OCI-LY1 (cell line): Measurements from ENCODE around the gene HGS.

Source experiments
- H2AFZ ChIP-seq: fragments of 200-600 bp; sonication (generic), shearing (Covaris generic); 2 replicates; pipeline ENCODE4 v1.6.0; 2014; ENCODE audit warnings: antibody characterized with exemption, mild to moderate bottlenecking, low read length
- H3F3A ChIP-seq: fragments of 200-600 bp; sonication (generic), shearing (Covaris generic); 2 replicates; pipeline ENCODE4 v1.6.0; 2014; ENCODE audit warnings: mild to moderate bottlenecking, antibody characterized with exemption, low read length, moderate library complexity; ENCODE audit not compliant: insufficient read depth
- H3K27ac ChIP-seq: fragments of 200-600 bp; sonication (generic); 2 replicates; pipeline ENCODE4 v1.5.1; 2014; ENCODE audit warnings: low read length, mixed run types, mild to moderate bottlenecking, low read depth; ENCODE audit not compliant: poor library complexity, severe bottlenecking
- H3K27me3 ChIP-seq: fragments of 200-600 bp; sonication (generic); 2 replicates; pipeline ENCODE4 v1.6.0; 2014; ENCODE audit warnings: antibody characterized with exemption, mild to moderate bottlenecking, low read length, moderate library complexity; ENCODE audit not compliant: insufficient read depth
- H3K36me3 ChIP-seq: fragments of 200-600 bp; sonication (generic); 2 replicates; pipeline ENCODE4 v1.6.1; 2014; ENCODE audit warnings: mild to moderate bottlenecking, antibody characterized with exemption, low read length, moderate library complexity, mixed read lengths; ENCODE audit not compliant: insufficient read depth
- H3K4me1 ChIP-seq: fragments of 200-600 bp; sonication (generic); 2 replicates; pipeline ENCODE4 v1.5.1; 2014; ENCODE audit warnings: mild to moderate bottlenecking, low read length, moderate library complexity; ENCODE audit not compliant: insufficient read depth, severe bottlenecking
- H3K4me2 ChIP-seq: fragments of 200-600 bp; sonication (generic), shearing (Covaris generic); 2 replicates; pipeline ENCODE4 v1.6.1; 2014; ENCODE audit warnings: low read length
- H3K4me3 ChIP-seq: fragments of 200-600 bp; sonication (generic); 2 replicates; pipeline ENCODE4 v1.5.1; 2014; ENCODE audit warnings: low read length, low read depth, mild to moderate bottlenecking, mixed read lengths; ENCODE audit not compliant: poor library complexity, severe bottlenecking
- H3K79me2 ChIP-seq: fragments of 200-600 bp; shearing (Covaris generic); 2 replicates; pipeline ENCODE4 v1.6.1; 2016; ENCODE audit warnings: mixed run types, low read length, mixed read lengths; ENCODE audit not compliant: insufficient read depth
- H3K9ac ChIP-seq: fragments of 200-600 bp; sonication (generic), shearing (Covaris generic); 2 replicates; pipeline ENCODE4 v1.6.1; 2014; ENCODE audit warnings: mild to moderate bottlenecking, low read length, mixed read lengths
- H3K9me2 ChIP-seq: fragments of 200-600 bp; sonication (generic), shearing (Covaris generic); 2 replicates; pipeline ENCODE4 v1.6.1; 2014; ENCODE audit warnings: low read depth, mild to moderate bottlenecking, low read length, mixed read lengths
- H3K9me3 ChIP-seq: fragments of 200-600 bp; shearing (Covaris generic); 2 replicates; pipeline ENCODE4 v1.6.1; 2014; ENCODE audit warnings: low read length, mixed read lengths
- H4K20me1 ChIP-seq: fragments of 200-600 bp; sonication (generic), shearing (Covaris generic); 2 replicates; pipeline ENCODE4 v1.6.0; 2016; ENCODE audit warnings: mild to moderate bottlenecking, low read length; ENCODE audit not compliant: insufficient read depth
- EZH2 ChIP-seq: fragments of 200-600 bp; sonication (generic), shearing (Covaris generic); IDR thresholded peaks from 2 replicates; pipeline ENCODE4 v1.8.0; 2017; ENCODE audit warnings: borderline replicate concordance, mixed run types, mild to moderate bottlenecking, antibody characterized with exemption, low read length, moderate library complexity, mixed read lengths
- TF ChIP-seq, protein P1 (sequence below): fragments of 200-600 bp; sonication (generic), shearing (Covaris generic); IDR thresholded peaks from 2 replicates; pipeline ENCODE4 v1.5.1; 2017; ENCODE audit warnings: mild to moderate bottlenecking, antibody characterized with exemption, low read length, moderate library complexity, mixed read lengths

HGS gene

GRCh38 chr17:81635973-81636504 lies 47.8 kb upstream of the HGS start:
- H3F3A ChIP-seq = no peaks in the 10 kb centered on the region
- no peaks in the 10 kb centered on the region for H4K20me1 ChIP-seq

DNA sequence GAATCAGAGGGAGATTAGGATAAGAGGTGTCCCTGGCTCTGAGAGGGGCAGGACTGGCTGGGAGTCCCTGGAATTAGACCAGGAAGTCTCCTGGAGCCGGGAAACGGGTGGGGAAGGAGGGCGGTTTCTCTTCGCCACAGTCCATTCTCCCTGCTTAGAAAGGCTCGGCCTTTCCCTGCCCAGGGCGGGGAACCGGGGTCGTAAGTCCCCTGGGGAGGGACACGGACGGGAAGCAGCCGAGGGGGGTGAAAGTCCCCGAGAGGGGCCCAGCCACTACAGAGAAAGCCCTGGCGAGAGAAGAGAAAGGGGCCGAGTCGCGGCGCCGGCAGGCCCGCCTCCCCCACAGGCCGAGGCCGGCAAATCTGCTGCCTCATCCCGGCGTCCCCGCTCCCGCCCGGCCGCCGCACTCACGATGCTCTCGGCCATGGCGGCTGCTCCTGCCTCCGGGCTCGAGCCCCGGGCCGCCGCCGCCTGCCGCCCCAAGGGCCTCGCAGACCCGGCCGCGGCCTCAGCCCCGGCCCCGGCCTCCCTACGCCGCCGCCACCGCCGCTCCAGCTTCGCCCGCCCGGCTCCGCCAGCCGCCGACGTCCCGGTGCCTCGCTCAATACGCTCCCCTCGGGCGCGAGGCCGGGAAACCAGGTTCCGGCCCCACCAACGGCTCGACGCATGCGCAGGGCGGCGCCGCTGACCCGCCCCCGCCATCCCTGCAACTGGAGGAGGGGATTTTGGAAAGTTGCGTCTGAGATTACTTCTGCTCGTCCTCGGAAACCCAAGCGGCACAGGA lies 47.1 kb upstream of the HGS start, which contains the start of the genes NPLOC4 and TSPAN10:
Gene NPLOC4, minus strand, starts transcription at position 608 of the 784 bp plus-strand sequence. Its CDS starts 182 bp downstream, at position 426.
Gene TSPAN10, plus strand, starts transcription at position 692 of the 784 bp plus-strand sequence. CDS start 5,217 bp downstream, outside the sequence.
- no peaks in the 10 kb centered on the region for H3F3A ChIP-seq
- H3K9me3 ChIP-seq = no peaks in the 10 kb centered on the region
- H4K20me1 ChIP-seq = no peaks in the 10 kb centered on the region
- peak within 1 kb of the TSS; percentile 98 for H3K4me3 ChIP-seq
- H3K9me2 ChIP-seq = no peaks in the 10 kb centered on the region
- peaks cover 24% of the 10 kb centered on the region for H3K4me1 ChIP-seq
- H3K79me2 ChIP-seq = peaks cover 43% of the 10 kb centered on the region
- peak within 1 kb of the TSS; percentile 88 for H3K27ac ChIP-seq
- peak within 1 kb of the TSS; percentile 97 for H3K9ac ChIP-seq
- H3K36me3 ChIP-seq = peaks cover 22% of the 10 kb centered on the region
- TF ChIP-seq EZH2 = no peak
- TF ChIP-seq, protein P1, sequence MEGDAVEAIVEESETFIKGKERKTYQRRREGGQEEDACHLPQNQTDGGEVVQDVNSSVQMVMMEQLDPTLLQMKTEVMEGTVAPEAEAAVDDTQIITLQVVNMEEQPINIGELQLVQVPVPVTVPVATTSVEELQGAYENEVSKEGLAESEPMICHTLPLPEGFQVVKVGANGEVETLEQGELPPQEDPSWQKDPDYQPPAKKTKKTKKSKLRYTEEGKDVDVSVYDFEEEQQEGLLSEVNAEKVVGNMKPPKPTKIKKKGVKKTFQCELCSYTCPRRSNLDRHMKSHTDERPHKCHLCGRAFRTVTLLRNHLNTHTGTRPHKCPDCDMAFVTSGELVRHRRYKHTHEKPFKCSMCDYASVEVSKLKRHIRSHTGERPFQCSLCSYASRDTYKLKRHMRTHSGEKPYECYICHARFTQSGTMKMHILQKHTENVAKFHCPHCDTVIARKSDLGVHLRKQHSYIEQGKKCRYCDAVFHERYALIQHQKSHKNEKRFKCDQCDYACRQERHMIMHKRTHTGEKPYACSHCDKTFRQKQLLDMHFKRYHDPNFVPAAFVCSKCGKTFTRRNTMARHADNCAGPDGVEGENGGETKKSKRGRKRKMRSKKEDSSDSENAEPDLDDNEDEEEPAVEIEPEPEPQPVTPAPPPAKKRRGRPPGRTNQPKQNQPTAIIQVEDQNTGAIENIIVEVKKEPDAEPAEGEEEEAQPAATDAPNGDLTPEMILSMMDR = no peak
- H2AFZ ChIP-seq = no peak within 1 kb of the TSS
- no peaks in the 10 kb centered on the region for H3K27me3 ChIP-seq
- peak within 1 kb of the TSS; percentile 78 for H3K4me2 ChIP-seq

More at GRCh38 chr17:81635973-81636504, 47.8 kb upstream of the HGS start:
- H2AFZ ChIP-seq = no peak overlapping the region
- H3K9ac ChIP-seq = peak overlapping the region; percentile 97
- H3K79me2 ChIP-seq = peaks cover 47% of the 10 kb centered on the region
- H3K27ac ChIP-seq = peak overlapping the region; percentile 88
- peak overlapping the region; percentile 98 for H3K4me3 ChIP-seq
- H3K27me3 ChIP-seq = no peaks in the 10 kb centered on the region
- H3K4me2 ChIP-seq = peak overlapping the region; percentile 78
- no peaks in the 10 kb centered on the region for H3K9me2 ChIP-seq
- H3K4me1 ChIP-seq = peaks cover 24% of the 10 kb centered on the region
- H3K36me3 ChIP-seq = peaks cover 25% of the 10 kb centered on the region
- no peaks in the 10 kb centered on the region for H3K9me3 ChIP-seq
- TF ChIP-seq EZH2 = no peak
- TF ChIP-seq, protein P1 = no peak

DNA sequence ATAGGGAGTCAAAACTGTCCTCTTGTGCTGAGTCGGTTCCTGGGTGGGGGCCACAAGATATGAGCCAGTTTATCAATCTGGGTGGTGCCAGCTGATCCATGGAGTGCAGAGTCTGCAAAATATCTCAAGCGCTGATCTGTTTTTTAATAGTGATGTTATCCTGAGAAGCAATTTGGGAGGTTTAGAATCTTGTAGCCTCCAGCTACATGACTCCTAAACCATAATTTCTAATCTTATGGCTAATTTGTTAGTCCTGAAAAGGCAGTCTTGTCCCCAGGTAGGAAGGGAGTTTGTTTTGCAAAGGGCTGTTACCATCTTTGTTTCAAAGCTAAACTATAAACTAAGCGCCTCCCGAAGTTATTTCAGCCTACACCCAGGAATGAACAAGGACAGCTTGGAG lies 45.1 kb upstream of the HGS start:
- Histone ChIP-seq H4K20me1 (no peaks in the 10 kb centered on the region), H3K36me3 (peaks cover 8% of the 10 kb centered on the region), H3K4me2 (no peak overlapping the region), H3K9ac (no peak overlapping the region), H3K9me3 (no peaks in the 10 kb centered on the region), H3K4me3 (no peak overlapping the region), H3K27me3 (no peaks in the 10 kb centered on the region), H3K9me2 (no peaks in the 10 kb centered on the region), H3K27ac (no peak overlapping the region), H3K79me2 (peaks cover 29% of the 10 kb centered on the region), H3K4me1 (peaks cover 24% of the 10 kb centered on the region), H2AFZ (no peak overlapping the region), H3F3A (no peaks in the 10 kb centered on the region)
- no peak for TF ChIP-seq EZH2
- TF ChIP-seq, protein P1 = no peak
